NB4 (cell line): ENCODE measurements around the gene GXYLT2.

Source experiments
- POLR2A ChIP-seq: IDR thresholded peaks from 2 replicates; pipeline ENCODE4 v1.6.1; 2011; ENCODE audit warnings: mild to moderate bottlenecking; ENCODE audit not compliant: insufficient read length; ENCODE audit errors: extremely low read depth
- TF ChIP-seq, protein P1 (sequence below): IDR thresholded peaks from one replicate; pipeline ENCODE4 v1.5.1; 2012; ENCODE audit warnings: low read depth, low read length
- TF ChIP-seq, protein P2 (sequence below): IDR thresholded peaks from 2 replicates; pipeline ENCODE4 v1.6.1; 2011; ENCODE audit warnings: low read depth, low read length

DNA sequence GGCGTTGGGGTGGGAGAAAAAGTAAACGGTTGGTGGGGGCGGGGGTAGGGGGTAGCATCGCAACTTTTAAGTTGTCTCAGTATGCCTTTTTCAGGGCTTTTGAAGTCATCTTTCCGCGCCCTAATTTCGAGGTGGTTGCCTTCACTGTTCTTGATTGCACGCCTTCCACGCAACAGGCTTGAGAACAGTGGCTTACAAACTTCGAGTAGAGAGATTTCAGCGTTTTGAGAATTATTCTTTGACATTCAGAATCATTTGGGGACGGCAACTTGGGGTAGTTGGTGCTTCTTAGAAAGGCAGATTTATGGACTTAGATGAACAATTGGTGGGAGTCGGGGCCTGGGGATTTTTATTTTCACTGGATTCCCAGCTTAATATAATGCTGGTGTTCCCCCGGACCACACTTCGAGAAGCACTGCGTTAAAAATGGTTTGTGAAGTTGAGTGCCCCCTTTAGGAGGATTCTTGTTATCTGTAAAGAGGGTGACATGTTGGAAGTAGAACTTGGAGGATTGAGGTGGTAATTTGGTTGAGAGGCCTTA, 109.6 kb downstream of the GXYLT2 start:
- no peak for TF ChIP-seq POLR2A
- TF ChIP-seq, protein P1, sequence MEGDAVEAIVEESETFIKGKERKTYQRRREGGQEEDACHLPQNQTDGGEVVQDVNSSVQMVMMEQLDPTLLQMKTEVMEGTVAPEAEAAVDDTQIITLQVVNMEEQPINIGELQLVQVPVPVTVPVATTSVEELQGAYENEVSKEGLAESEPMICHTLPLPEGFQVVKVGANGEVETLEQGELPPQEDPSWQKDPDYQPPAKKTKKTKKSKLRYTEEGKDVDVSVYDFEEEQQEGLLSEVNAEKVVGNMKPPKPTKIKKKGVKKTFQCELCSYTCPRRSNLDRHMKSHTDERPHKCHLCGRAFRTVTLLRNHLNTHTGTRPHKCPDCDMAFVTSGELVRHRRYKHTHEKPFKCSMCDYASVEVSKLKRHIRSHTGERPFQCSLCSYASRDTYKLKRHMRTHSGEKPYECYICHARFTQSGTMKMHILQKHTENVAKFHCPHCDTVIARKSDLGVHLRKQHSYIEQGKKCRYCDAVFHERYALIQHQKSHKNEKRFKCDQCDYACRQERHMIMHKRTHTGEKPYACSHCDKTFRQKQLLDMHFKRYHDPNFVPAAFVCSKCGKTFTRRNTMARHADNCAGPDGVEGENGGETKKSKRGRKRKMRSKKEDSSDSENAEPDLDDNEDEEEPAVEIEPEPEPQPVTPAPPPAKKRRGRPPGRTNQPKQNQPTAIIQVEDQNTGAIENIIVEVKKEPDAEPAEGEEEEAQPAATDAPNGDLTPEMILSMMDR, result peak; percentile 40
- TF ChIP-seq, protein P2, sequence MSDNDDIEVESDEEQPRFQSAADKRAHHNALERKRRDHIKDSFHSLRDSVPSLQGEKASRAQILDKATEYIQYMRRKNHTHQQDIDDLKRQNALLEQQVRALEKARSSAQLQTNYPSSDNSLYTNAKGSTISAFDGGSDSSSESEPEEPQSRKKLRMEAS, result no peak
